HG02610 (cell line): ENCODE data around the gene NCK1.

Experiments used
- ATAC-seq: cut with Tn5 transposase; IDR thresholded peaks from one replicate; pipeline ENCODE4 v1.9.1; 2021; ENCODE audit warnings: mild to moderate bottlenecking, moderate library complexity; ENCODE audit not compliant: unreplicated experiment

Gene NCK1

GRCh38 chr3:136906725-136907124, 44.7 kb downstream of the NCK1 start:
- ATAC-seq = no peak

DNA sequence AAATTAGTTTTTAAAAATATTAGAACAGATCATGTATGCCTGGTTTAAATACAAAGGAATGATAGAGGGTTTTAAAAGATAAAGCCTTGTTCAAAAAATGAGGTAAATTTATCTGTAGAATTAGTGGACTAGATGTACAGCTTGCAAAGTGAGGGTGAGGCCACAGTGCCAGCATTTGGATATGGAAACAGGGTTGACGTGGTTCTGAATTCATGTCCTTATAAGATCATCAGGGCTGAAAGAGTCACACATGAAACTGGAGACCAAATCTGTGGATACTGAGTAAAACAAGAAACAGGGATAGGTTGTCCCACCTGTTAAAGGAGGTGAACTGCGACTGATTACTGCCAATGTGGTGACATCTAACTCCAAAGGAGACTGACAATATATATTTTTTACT, 46.3 kb downstream of the NCK1 start:
- ATAC-seq = no peak

DNA sequence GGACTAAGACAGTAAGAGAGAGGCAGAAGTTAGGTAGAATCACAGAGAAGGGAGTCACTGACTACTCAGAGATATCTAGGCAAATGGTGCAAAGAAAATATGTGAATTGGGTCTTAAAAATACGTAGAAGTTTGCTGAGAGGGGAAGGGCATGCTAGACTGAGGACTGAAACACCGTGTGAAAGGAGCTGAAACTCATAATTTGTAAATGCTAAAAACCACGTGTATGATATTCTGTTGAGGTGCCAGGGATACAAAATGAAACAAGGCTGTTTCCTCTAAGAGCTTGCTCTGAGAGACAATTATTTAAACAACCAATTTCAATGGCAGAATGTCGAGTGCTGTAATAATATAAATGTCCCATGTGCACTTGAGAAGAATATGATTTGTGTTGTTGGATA, 47.2 kb downstream of the NCK1 start:
- no peak for ATAC-seq

DNA sequence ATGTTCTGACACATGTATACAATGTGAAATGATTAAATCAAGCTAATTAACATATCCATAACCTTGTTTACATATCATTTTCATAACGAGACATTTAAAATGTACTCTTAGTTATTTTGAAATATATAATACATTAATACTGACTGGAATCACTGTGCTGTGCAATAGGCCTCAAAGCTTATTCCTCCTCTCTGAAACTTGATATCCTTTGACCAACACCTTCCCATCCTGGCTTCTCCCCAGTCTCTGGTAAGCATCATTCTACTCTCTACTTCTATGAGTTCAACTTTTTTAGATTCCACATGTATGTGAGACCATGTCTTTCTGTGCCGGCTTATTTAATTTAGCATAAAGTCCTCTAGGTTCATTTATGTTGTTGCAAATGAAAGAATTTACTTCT, 48.7 kb downstream of the NCK1 start:
- no peak for ATAC-seq

DNA sequence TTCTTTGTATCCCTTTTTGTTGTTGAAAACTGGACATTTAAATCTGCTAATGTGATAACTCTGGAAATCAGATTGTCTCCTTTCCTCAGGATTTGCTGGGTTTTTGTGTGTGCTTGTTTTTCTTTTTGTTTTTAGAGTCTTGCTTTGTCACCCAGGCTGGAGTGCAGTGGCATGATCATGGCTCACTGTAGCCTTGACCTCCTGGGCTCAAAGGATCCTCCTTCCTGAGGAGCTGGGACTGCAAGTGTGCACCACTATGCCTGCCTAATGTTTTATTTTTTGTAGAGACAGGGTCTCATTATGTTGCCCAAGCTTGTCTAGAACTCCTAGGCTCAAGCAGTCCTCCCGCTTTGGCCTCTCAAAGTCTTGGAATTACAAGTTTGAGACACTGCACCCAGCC, 51.2 kb downstream of the NCK1 start:
- ATAC-seq = no peak

- ATAC-seq = no peak
These were observed 52.7 kb downstream of the NCK1 start for GRCh38 chr3:136914739-136915138.

GRCh38 chr3:136916223-136916622, 54.2 kb downstream of the NCK1 start:
- no peak for ATAC-seq

DNA sequence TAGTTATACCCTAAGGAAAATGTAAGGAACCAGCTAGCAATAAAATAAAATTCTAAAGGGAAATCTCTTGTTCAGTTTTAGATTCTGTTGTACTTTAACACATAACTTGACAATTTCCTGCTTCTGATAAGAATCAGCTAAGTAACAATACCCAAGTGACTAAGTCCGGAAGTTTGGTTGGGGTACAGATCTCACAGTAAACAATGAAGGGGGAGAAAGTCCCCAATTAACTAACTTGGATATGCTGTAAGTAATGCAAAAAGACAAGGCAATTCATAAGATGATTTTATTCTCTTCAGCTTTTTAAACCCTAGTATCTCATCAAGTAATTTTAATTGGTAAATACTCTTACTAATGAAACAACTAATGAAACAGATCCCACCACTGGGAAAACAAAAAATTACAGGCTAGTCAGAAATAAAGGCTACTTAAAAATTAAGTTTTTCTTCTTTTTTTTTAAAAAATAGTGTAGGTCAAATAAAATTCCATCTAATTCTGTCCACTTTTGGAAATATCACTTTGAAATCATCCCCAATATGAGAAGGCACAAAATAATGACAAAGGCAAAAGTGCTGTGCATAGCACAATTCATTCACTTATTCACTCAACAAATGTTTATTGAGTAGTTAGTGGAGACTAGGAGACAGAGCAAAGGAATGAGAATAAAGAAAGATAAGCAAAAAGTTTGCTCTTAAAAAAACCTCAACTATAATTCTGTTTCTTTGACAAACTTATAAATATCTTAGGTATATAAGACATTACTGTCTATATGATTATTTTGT, 58.0 kb downstream of the NCK1 start:
- ATAC-seq = peak; percentile 79

DNA sequence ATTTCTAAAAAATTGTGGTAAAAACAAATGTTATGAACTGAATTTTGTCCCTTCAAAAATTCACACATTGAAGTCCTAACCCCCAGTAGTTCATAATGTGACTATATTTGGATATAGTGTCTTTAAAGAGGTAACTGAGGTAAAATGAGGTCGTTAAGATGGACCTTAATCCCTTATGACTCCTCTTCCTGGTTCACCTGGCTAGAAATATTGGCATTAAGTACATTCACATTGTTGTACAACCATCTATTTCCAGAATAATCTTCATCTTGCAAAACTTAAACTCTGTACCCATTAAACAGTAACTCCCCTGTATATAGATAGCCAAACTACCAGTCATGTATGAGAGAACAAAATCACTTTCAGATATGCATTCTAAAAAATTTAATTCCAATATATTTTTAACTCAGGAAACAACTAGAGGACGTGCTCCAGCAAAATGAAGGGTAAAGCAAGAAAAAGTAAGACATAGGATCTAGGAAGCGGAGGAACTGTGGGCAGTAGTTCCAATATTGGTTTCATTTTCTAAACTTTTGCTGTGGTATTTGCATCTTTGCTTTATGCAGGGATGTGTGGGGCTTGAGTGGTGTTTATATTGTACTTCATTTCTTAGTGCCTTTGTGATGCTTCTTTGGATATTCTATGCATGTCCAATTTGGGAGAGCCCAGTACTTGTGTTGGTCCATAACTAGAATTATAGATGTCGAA, 59.0 kb downstream of the NCK1 start:
- no peak for ATAC-seq

GRCh38 chr3:136925425-136926190, 63.6 kb downstream of the NCK1 start:
- no peak for ATAC-seq

DNA sequence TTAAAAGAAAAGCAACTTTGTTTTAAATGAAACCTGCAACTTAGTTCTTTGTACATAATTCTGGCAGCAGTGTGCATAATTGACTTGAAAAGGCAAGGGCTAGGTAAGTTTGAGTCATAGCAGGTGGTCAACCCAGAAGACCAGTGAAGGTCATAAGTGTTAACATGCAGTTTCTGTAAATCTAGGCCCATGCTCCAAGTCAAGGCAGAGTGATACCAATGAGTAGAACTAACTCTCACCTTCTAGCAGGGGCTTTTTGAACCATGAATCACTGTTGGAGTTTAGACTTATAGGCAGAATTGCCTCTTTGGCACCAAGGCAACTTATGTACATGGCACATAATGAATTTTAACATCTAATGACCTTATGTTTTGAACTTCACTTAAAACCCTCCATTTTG, 66.2 kb downstream of the NCK1 start:
- ATAC-seq = peak; percentile 40

DNA sequence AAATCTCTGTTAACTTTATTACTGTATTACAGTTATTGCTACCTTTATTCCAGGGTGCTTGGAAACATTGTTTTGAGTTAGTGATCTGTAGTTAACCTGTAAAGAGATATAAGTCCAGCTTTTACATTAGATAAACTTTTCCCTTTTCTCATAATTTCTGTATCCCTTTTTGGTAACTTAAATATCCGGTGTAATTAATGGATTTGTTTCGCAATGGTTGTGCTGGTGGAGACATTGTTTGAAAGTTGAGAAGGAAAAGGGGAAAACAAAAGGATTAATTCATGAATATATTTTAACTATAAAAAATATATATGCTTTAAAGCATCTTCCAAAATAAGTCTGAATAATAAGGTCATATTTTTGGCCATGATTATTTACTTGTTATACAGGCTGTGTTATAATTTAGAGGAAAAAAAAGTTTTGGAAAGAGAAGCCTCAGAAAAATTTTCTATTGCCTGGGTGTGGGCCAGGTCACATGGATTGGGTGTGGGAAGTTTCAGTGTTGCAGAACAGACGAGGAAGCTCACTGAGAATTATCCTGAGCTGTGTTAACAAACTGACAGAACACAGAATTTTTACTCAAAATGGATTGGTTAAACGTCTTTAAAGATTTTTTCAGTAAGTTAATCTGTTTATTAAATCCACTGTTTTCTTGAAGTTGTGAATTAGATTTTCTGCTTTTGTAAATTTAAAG, 68.1 kb downstream of the NCK1 start:
- ATAC-seq = no peak

DNA sequence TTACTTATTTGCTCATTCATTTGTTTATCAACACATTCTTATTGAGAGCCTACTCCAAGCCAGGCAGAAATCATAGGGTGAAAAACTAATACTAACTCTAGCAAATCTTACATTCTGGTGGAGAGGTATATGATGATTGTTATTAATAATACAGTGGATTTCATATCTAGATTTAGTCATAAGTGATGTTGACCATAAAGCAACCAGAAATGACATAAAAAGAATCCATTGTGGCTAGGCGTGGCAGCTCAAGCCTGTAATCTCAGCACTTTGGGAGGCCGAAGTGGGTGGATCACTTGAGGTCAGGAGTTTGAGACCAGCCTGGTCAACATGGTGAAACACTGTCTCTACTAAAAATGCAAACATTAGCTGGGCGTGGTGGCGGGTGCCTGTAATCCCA, 69.6 kb downstream of the NCK1 start:
- no peak for ATAC-seq

GRCh38 chr3:136932523-136932922, 70.5 kb downstream of the NCK1 start:
- ATAC-seq = peak; percentile 56

GRCh38 chr3:136932978-136933772, 71.2 kb downstream of the NCK1 start:
- peak; percentile 31 for ATAC-seq

- no peak for ATAC-seq
These were observed 75.2 kb downstream of the NCK1 start for GRCh38 chr3:136937175-136937574.

DNA sequence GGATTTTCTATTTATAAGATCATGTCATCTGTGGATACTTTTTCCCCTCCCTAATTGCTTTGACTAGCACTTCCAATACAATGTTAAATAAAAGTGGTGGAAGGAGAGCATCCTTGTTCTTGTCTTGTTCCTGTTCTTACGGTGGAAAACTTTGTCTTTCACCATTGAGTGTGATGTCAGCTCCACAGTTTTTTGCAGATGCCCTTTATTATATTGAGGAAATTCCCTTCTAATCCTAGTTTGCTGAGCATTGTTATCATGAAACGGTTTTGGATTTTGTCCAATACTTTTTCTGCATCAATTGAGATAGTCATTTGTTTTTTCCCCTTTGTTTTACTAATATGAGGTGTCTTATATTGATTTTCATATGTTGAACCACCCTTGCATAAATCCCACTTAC, 75.8 kb downstream of the NCK1 start:
- ATAC-seq = no peak

- ATAC-seq = no peak
These were observed 76.3 kb downstream of the NCK1 start for GRCh38 chr3:136938334-136938733.

GRCh38 chr3:136939489-136939888, 77.5 kb downstream of the NCK1 start:
- no peak for ATAC-seq

- no peak for ATAC-seq
These were observed 80.8 kb downstream of the NCK1 start for GRCh38 chr3:136942803-136943202.
